Measurements from ENCODE around the gene PDE6A.
"Not testable (repeated sequence)": the region's sequence is repeated elsewhere in the genome, so short reads cannot be mapped to it uniquely, and the experiment has no call there.

The PDE6A gene

DNA sequence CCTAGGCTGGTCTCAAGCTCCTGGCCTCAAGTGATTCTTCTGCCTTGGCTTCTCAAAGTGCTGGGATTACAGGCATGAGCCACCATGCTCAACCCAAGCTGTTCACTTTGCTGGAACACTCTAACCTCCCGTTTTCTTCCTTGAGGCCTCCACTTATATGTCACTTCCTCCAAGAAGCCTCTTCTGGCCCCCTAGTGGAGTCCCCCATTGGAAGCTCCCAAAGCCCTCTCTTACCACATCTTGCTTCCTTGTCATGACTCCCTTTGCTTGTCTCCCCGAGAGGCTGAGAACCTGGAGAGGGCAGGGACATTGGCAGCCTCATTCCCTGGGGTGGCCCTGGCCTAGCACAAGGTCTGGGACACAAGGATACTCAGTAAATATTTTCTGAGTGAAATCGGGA lies 80.8 kb downstream of the PDE6A start:
- DNase-seq (ENCODE audit: low spot score) = no peak

DNA sequence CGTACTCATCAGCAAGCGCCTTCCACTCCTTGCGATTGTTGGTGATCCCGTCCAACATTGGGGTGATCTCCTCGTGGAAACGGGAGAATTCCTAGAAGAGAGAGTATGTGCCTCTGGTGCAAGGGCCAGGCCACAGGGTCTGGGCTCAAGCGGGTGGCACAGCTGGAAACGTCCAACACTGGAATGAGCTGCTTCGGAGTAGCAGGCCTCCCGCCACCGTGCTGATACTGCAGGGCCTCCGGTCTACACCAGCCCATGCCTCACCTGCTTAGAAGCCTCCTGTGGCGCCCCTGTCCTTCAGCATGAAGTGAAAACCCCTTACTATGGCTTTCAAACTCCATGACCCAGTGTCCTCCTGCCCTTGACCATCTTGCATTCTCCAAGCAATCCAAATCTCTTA lies 81.4 kb downstream of the PDE6A start:
- no peak for DNase-seq (ENCODE audit: low spot score)

DNA sequence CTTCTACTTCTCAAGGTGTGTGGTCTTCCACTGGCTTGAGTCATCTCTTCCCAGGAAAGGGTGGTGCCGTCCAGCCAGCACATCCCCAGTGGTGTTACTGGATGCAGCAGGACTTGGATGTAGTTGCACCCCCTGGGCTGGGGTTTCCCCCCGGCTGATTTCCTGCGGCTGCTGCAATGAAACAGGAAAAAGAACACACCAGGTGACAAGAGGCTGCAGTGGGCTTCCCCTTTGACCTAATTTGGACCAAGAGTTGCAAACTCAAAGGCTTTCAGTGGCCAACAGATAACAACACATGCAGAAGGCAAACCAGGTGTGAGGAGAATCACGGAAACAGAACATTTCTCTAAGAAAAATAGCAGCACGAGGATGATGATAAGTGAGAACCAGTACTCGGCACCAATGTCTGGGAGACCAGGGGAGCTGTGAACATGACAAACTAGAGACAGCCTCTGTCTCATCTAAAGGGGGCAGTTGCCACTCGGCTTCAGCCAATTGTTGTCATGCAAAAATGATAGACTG lies 83.7 kb downstream of the PDE6A start:
- no peak for DNase-seq (ENCODE audit: low spot score)

DNA sequence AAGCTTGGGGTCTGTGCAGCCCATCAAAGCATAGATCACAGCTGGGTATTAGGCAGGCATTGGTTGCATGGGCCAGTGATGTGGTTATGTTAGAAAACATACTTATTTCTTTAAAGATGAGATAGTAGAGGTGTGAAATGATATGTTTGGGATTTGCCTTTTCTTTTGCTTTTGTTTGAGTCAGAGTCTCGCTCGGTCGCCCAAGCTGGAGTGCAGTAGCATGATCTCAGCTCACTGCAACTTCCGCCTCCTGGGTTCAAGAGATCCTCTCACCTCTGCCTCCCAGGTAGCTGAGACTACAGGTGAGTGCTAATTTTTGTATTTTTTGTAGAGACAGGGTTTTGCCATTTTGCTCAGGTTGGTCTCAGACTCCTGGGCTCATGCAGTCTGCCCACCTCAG lies 84.8 kb downstream of the PDE6A start:
- DNase-seq (ENCODE audit: low spot score) = no peak

DNA sequence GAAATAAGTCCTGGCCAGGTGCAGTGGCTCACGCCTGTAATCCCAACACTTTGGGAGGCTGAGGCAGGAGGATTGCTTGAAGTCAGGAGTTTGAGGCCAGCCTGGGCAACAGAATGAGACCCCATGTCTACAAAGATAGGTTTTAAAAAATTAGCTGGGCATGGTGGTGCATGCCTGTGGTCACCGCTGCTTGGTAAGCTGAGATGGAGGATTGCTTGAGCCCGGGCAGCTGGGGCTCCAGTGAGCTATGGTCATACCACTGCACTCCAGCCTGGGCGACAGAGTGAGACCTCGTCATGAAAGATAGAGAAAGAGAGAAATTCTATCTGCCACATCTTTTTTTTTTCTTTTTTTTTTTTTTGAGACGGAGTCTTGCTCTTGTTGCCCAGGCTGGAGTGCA lies 86.1 kb downstream of the PDE6A start:
- not testable (repeated sequence) for DNase-seq (ENCODE audit: low spot score)

DNA sequence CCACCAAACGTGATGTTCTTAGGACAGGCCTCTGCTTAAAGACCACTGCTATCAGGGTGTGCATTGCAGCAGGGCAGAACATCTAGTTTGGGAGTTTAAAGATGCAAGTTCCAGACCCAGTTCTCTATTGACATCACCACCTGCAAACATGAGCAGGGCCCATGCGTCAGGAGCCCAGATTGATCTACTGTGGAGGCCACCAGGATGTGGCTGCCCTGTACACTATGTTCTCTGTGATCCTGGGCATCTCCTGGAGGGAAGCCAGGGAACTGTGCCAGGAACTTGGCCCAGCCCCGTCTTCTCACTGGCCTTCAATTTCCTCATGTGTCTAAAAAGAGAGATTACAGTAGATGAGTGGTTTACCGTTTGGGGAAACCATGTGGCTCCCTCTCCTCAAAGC lies 87.1 kb downstream of the PDE6A start:
- peak; percentile 45 for DNase-seq (ENCODE audit: low spot score)

DNA sequence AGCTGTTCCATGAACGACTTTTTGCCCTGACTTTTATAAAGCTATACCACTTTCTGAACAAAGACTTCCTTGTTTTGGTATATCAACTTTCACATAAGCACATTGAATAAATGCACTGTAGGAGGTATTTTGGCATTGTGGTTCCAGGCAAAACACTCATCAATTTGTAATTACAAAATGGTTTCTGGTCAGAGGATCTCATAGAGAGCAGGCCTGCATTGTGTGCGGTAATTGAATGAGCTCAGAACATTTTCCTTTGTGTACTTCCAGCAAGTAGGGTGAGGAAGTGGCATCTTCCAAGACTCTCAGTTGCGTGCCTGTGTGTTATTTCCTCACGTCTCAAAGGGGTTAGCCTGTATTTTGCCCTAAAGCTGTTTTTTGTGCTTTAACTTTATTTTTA lies 89.2 kb downstream of the PDE6A start:
- DNase-seq (ENCODE audit: low spot score) = no peak

DNA sequence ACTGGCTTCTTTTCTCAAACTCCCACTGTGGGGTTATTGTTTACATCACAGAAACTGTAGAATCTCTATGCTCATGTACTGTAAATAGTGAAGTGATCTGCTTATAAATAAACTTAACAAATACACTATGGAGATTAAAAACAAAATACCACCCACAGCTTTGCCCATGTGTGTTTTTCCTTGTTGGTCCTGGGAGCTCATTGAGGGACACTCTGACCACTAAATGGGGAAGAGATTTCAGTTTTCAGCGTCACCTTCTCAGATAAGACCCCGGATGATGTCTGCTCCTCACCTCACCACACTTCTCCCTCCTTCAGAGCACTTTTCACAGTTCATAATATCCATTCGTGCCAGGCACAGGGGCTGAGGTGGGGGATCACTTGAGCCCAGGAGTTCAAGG lies 89.7 kb downstream of the PDE6A start:
- no peak for DNase-seq (ENCODE audit: low spot score)

DNA sequence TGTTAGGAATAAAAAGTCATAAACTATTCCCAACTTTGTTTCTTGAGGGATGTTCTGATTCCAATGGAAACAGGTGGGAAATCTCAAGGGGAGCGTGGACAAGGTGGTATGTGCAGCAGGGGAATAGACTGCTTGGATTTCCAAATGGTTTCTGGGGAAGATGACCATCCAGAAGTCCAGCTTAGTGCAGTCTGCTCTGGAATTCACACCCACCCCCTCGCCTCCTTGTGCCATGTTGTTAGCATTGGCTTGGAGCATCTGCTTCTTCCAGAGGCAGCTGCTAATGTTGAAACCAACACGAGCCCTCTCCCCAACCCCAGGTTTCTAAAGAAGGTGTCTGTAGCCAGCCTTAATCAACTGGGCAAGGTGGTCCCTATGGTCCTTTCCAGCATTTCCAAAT lies 90.9 kb downstream of the PDE6A start:
- no peak for DNase-seq (ENCODE audit: low spot score)

DNA sequence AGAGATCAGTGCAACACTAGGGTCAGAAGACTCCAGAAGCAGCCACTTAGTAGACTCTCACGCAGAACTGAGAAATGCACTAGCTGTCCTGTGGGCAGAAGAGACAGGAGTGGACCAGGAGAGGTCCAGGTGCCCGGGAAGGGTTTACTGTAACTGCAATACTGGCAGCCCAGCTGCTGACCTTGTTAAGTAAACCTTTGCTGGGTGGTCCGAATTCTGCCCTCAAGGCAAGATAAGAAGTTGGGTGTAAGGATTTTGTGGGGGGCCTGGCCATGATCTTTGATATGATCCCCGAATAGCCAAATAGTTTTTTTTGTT lies 91.3 kb downstream of the PDE6A start:
- DNase-seq (ENCODE audit: low spot score) = no peak

DNA sequence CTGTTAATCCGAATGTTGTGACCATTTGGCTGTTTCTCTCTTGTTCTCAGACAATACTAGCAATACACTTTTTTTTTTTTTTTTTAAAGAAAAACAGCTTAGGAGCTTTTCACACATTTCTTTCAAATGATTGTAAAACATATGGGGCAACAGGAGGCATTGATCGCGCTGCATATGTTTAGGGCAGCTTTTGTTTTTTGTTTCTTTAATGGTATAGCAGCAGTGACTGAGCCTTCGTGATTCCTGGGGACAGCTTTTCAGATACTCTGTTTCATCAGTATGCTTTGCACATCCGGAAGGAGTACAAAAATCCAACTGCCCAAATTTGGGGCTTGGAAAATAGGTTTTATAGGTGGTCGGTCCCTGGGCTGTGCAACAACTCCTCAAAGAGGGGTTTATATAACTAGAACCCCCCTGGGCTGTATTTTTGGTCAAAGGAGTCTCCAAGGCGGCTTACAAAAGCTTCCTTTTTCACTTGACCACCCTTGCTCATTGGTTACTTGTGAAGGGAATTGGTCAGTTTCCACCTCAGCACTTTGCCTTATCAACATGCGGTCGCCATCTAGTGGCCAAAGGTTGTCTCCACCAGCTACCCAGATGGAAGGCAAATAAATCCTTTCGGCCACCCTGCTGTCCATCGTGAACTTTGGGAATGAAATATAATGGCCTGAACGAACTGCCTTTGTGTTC lies 91.8 kb downstream of the PDE6A start:
- peak; percentile 90 for DNase-seq (ENCODE audit: low spot score)

DNA sequence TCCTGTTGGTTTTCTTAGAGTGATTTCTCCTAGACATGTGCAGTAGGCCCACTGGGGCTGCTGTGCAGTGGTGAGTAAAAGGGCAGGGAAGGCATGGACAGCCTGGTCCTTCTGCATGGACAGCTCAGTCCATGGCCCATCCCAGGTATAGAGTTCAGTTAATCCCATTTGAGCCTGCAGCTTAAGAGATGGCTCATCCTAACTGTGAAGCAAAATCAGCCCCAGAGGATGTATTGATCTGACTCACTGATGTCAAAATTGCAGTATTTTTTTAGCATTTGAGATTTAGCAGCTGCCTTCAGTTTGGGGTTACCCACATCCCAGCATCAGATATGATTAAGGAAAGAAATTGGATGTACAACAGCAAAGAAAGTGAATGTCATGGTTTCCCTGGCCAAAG lies 93.4 kb downstream of the PDE6A start:
- no peak for DNase-seq (ENCODE audit: low spot score)

DNA sequence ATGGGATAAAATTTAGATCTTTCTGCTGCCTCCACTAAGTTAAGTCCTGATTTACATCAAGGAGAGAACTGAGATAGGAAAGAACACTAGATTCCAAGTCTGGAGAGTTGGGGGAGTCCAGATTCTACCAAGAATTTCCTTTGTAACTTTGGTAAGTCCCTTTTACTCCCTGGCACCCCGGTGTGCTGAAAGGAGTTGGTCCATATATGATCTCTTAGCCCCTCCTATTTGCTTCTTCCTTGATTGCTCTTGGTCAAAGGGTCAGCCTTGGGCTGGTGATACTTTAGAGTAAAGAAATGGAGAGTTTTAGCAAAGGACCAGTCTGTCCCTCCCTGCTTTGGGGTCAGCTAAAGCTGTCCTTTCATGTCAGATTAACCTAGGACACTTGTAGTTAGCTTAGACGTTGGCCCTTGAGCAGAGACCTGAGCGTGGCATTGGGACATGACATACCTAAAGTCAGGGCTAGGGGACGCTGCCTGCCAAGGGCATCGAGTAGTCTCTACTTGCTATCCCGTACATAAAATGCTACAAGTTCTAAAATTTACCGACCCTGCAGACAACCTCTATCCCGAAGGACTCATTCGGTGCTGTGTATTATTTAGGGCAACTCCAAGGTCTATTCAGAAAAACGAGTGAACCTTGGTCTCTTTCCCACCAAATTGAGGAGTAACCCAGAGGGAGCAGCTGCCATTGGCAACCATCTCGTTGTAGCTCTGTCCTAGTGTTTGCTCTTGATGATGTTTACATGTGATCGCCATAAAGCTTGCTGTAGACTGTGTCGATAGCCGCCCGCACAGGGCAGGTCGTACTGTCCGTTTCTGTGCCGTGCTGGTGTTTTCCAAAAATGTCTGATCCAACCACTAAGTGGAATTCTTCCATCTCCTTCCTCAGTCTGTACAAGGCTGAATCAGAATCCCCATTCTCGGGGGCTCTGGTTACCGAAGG lies 94.4 kb downstream of the PDE6A start:
- DNase-seq (ENCODE audit: low spot score) = no peak

DNA sequence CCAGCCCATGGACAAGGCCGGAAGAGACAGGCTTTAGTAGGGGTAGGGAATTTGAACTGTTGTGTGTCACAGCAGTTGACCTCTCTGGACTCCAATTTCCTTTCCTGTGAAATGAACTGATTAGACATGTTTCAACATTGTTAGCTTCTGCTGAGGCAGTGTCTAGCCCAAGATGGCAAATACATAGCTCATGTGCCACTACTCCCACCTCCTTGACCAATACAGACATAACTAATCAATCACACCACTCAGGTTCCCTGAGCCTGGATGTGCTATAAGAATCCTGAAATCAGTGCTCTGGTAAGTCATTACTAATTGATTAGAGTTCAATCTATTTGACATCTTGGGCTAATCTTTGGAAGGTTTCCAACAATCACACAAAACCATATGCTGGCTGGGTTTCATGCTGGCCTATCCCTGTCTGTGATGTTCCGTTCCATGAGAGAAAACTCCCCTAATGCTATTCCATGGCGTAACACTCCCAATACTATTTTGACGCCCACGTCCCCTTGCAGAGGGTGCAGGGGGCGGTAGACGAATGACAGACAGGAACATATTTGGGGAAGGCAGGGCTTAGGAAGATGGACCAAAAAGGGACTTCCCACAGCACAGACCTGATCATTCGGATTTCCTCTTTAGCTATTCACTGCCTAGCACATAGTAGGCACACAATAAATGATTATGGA lies 95.2 kb downstream of the PDE6A start:
- DNase-seq (ENCODE audit: low spot score) = no peak

DNA sequence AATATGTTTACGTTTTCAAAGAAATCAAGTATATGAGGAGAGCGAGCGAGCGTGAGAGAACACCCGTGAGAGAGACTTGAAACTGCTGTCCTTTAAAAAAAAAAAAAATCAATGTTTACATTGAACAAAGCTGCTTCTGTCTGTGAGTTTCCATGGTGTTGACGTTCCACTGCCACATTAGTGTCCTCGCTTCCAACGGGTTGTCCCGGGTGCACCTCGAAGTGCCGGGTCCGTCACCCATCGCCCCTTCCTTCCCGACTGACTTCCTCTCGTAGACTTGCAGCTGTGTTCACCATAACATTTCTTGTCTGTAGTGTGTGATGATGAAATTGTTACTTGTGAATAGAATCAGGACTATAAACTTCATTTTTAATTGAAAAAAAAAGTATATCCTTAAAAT lies 97.0 kb downstream of the PDE6A start:
- DNase-seq (ENCODE audit: low spot score) = no peak

DNA sequence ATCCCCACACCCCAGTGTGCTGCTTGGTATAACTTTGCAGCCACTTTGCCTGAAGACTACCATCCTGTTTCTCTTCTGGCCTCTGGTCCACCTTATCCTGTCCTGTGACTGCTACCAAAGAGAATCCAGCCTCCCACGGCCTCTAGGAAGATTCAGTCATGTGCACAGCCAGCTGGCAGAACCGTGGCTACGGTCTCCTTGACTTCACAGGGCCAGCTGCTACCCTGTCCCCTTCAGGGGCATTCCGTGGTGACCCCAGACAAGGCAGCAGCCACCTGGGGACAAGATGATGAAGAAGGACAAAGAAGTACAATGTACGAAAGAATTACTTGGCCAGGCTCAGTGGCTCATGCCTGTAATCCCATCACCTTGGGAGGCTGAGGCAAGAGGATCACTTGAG lies 98.6 kb downstream of the PDE6A start:
- no peak for DNase-seq (ENCODE audit: low spot score)

DNA sequence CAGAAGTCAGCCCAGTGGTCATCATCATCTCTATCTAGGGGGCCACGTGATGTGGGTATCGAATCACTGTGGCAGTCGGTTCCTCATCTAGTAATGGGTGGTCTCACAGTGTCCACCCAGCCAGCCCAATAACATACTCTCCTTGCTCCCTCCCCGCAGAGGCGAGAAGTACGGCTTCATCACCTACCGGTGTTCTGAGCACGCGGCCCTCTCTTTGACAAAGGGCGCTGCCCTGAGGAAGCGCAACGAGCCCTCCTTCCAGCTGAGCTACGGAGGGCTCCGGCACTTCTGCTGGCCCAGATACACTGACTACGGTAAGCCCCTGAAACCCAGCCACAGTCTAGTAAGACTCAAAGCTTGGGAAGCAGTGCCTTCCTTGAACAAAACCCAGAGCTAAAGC lies 99.0 kb downstream of the PDE6A start:
- DNase-seq (ENCODE audit: low spot score) = no peak

DNA sequence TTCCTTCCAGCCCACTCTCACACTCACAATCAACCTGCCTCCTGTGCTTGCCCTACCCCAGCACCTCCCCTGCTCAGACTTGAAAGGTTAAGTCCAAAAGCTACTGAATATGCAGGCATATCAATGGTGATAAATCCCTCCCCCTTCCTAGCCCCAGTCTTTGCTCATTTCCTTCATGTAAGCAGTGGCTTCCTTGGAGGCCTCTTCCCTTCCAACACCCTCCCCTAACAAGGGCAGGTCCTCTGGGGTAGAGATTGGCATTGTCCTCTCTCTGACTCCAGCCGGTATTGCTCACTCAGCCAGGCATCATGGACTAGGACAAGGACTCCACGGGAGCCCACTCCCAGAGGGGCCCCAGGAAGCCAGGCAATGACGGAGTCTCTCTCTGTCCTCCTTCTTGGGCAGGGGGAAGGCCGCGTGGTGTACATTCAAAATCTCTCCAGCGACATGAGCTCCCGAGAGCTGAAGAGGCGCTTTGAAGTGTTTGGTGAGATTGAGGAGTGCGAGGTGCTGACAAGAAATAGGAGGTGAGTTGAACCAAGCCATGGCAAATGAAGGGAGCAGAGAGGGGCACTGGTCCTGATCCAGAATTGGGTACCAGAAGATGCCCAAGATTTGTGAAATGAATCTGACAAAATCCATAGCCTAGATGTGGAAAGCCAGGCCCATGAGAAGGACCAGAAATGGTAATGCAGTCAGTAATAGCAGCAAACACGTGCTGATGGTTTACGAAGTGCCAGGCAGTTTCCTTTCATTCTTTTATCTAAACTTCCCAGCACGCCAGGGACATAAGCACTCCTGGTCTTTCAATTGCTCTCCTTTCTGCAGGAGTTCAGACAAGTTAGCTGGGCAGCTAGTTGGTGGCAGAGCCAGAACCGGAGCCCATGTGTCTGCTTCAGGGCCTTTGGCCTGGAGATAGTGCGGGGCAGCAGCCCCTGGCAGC lies 102.5 kb downstream of the PDE6A start:
- DNase-seq (ENCODE audit: low spot score) = no peak

DNA sequence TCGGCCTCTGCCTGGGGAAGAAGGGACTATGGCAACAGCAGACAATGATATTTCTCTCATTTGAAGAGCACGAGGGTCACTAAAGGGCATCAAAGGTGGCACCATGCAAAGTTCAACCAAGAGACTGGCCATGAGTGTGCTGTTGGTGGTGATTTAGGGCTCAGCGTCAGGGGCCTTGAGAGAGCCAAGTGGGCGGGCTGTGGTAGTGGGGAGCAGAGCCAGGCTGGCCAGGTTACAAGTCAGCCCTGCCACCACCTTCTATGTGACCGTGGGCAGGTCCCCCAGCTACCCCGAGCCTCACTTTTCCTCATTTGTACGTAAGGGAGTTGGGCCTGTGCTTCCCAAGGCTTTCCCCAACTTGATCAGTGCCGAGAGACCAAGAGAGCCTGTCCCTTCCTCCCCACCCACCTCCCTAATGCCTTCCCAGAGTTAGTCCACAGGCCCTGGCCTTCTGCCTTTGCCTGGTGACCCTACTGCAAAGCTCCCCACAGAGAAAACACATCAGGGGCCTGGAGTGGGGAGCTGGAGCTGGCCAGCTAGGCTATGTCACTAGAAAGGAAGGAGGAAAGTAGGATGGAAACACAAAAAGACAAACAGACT lies 104.3 kb downstream of the PDE6A start:
- no peak for DNase-seq (ENCODE audit: low spot score)

DNA sequence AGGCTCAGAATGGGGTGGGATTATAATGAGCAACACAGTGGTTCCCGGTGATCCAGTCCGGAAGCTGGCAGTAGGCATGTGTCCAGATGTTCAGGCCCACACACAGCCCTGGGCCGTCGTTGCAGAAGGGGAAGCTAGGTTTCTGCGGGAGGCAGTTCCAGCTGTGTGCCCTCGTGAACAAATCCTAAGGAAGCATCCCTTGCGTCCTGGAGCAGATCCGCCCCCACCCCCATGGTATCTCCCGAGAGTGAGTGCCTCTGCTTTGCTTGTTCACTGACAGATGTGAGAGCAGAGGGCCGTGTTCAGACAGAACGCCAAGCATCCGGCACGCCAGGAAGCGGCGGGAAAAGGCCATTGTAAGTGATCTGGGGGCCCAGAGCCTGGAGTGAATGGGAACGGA lies 104.8 kb downstream of the PDE6A start:
- DNase-seq (ENCODE audit: low spot score) = no peak
